VCaP (cell line): ENCODE measurements around the gene PEAK1.

ENCODE experiments used
- H3K27ac ChIP-seq: fragments of 450-650 bp; 2 replicates; pipeline ENCODE4 v1.5.1; 2017
- CTCF ChIP-seq: fragments of 450-650 bp; conservative IDR thresholded peaks from 2 replicates; pipeline ENCODE4 v1.5.1; 2017; ENCODE audit warnings: mild to moderate bottlenecking, moderate library complexity

PEAK1 gene

GRCh38 chr15:77354063-77354462 is 65.8 kb downstream of the PEAK1 start:
- TF ChIP-seq CTCF, result no peak
- H3K27ac ChIP-seq, result no peak overlapping the region

- no peak for TF ChIP-seq CTCF
- H3K27ac ChIP-seq, result no peak overlapping the region
These were observed 67.0 kb downstream of the PEAK1 start for GRCh38 chr15:77352887-77353286.

GRCh38 chr15:77350792-77351191 is 69.1 kb downstream of the PEAK1 start:
- no peak overlapping the region for H3K27ac ChIP-seq

GRCh38 chr15:77349666-77350065 is 70.2 kb downstream of the PEAK1 start:
- H3K27ac ChIP-seq, result no peak overlapping the region
- TF ChIP-seq CTCF, result no peak

More at GRCh38 chr15:77350792-77351191, 69.1 kb downstream of the PEAK1 start:
- TF ChIP-seq CTCF, result no peak

GRCh38 chr15:77348511-77348910 is 71.4 kb downstream of the PEAK1 start:
- no peak for TF ChIP-seq CTCF
- H3K27ac ChIP-seq, result no peak overlapping the region

GRCh38 chr15:77347197-77347596 is 72.7 kb downstream of the PEAK1 start:
- no peak for TF ChIP-seq CTCF
- no peak overlapping the region for H3K27ac ChIP-seq

- no peak overlapping the region for H3K27ac ChIP-seq
- TF ChIP-seq CTCF, result no peak
These were observed 73.5 kb downstream of the PEAK1 start for GRCh38 chr15:77346245-77347036.
